MM.1S (cell line): ENCODE measurements around the gene FAM184A.

Experiments
- DNase-seq: peaks from one replicate; pipeline ENCODE4 v3.0.0-alpha.2; 2015
- H2AFZ ChIP-seq: fragments of 300-600 bp; sonication (generic); 2 replicates; pipeline ENCODE4 v1.6.0; 2016; ENCODE audit warnings: antibody characterized with exemption, low read length
- H3F3A ChIP-seq: fragments of 300-600 bp; sonication (generic); 2 replicates; pipeline ENCODE4 v1.6.1; 2016; ENCODE audit warnings: mild to moderate bottlenecking, antibody characterized with exemption, low read length, moderate library complexity, mixed read lengths; ENCODE audit not compliant: insufficient read depth
- H3K27ac ChIP-seq: fragments of 300-600 bp; sonication (generic); 2 replicates; pipeline ENCODE4 v1.5.1; 2016; ENCODE audit warnings: mild to moderate bottlenecking, low read length
- H3K27me3 ChIP-seq: fragments of 300-600 bp; sonication (generic); replicated peaks from 2 replicates; pipeline ENCODE4 v1.6.0; 2016; ENCODE audit warnings: low read length; ENCODE audit not compliant: insufficient read depth
- H3K36me3 ChIP-seq: fragments of 300-600 bp; sonication (generic); replicated peaks from 2 replicates; pipeline ENCODE4 v1.6.1; 2016; ENCODE audit warnings: mild to moderate bottlenecking, low read length, mixed read lengths; ENCODE audit not compliant: insufficient read depth
- H3K4me1 ChIP-seq: fragments of 300-600 bp; sonication (generic); 2 replicates; pipeline ENCODE4 v1.6.1; 2016; ENCODE audit warnings: low read length, mixed read lengths
- H3K4me2 ChIP-seq: fragments of 300-600 bp; sonication (generic); 2 replicates; pipeline ENCODE4 v1.6.0; 2016; ENCODE audit warnings: low read depth, low read length
- H3K4me3 ChIP-seq: fragments of 300-600 bp; sonication (generic); 2 replicates; pipeline ENCODE4 v1.5.1; 2016; ENCODE audit warnings: low read length, mixed read lengths
- H3K79me2 ChIP-seq: fragments of 300-600 bp; sonication (generic); 2 replicates; pipeline ENCODE4 v1.6.1; 2016; ENCODE audit warnings: mixed run types, low read length, mixed read lengths
- H3K9ac ChIP-seq: fragments of 300-600 bp; sonication (generic); 2 replicates; pipeline ENCODE4 v1.6.1; 2016; ENCODE audit warnings: low read length, mixed read lengths
- H3K9me2 ChIP-seq: fragments of 300-600 bp; sonication (generic); replicated peaks from 2 replicates; pipeline ENCODE4 v1.6.1; 2016; ENCODE audit warnings: mild to moderate bottlenecking, low read length, mixed read lengths; ENCODE audit not compliant: insufficient read depth
- H3K9me3 ChIP-seq: fragments of 300-600 bp; sonication (generic); replicated peaks from 2 replicates; pipeline ENCODE4 v1.6.1; 2016; ENCODE audit warnings: mild to moderate bottlenecking, low read length, mixed read lengths; ENCODE audit not compliant: insufficient read depth
- H4K20me1 ChIP-seq: fragments of 300-600 bp; sonication (generic); 2 replicates; pipeline ENCODE4 v1.6.1; 2016; ENCODE audit warnings: mild to moderate bottlenecking, low read length, moderate library complexity, mixed read lengths; ENCODE audit not compliant: insufficient read depth
- CTCF ChIP-seq: fragments of 300-600 bp; sonication (generic); IDR thresholded peaks from 2 replicates; pipeline ENCODE4 v1.5.1; 2016; ENCODE audit warnings: antibody characterized with exemption, low read length, mixed read lengths
- EZH2 ChIP-seq: fragments of 300-600 bp; sonication (generic); optimal IDR thresholded peaks from 2 replicates; pipeline ENCODE3; 2017; ENCODE audit warnings: low read depth, mild to moderate bottlenecking, antibody characterized with exemption, low read length, mixed read lengths
- EZH2phosphoT487 ChIP-seq: fragments of 300-600 bp; sonication (generic); IDR thresholded peaks from 2 replicates; pipeline ENCODE4 v1.6.1; 2018; ENCODE audit warnings: antibody characterized with exemption, low read length

FAM184A gene

GRCh38 chr6:119052292-119052889 is 26.1 kb downstream of the FAM184A start:
- Histone ChIP-seq H2AFZ (no peak overlapping the region), H3K27me3 (no peaks in the 10 kb centered on the region), H3K4me3 (no peak overlapping the region), H3K36me3 (no peaks in the 10 kb centered on the region), H3K27ac (no peak overlapping the region), H3K9me2 (no peaks in the 10 kb centered on the region), H3K9me3 (no peaks in the 10 kb centered on the region), H3K79me2 (no peaks in the 10 kb centered on the region), H3K9ac (no peak overlapping the region), H4K20me1 (no peaks in the 10 kb centered on the region), H3K4me2 (no peak overlapping the region), H3F3A (no peaks in the 10 kb centered on the region), H3K4me1 (no peaks in the 10 kb centered on the region)
- TF ChIP-seq EZH2 (no peak), EZH2phosphoT487 (no peak), CTCF (no peak)
- no peak for DNase-seq

DNA sequence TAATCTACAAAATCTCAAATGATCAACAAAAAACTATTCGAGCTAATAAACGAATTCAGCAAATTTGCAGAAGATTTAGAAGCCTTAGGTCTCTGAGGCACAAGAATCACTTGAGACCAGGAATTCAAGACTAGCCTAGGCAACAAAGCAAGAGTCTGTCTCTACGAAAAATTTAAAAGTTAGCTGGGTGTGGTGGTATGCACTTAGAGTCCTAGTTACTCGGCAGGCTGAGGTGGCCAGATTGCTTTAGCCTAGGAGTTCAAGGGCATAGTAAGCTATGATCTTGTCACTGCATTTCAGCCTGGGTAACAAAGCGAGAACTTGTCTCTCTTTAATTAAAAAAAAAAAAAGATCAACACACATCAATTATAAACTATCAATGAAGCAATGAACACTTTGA is 34.2 kb downstream of the FAM184A start:
- H3K9me2 ChIP-seq, result no peaks in the 10 kb centered on the region
- no peak overlapping the region for H2AFZ ChIP-seq
- DNase-seq, result no peak
- H3K27me3 ChIP-seq, result no peaks in the 10 kb centered on the region
- no peaks in the 10 kb centered on the region for H3K36me3 ChIP-seq
- H3K9me3 ChIP-seq, result no peaks in the 10 kb centered on the region
- H3K4me2 ChIP-seq, result no peak overlapping the region
- H4K20me1 ChIP-seq, result no peaks in the 10 kb centered on the region
- H3K79me2 ChIP-seq, result no peaks in the 10 kb centered on the region
- no peak overlapping the region for H3K9ac ChIP-seq
- no peaks in the 10 kb centered on the region for H3K4me1 ChIP-seq
- H3K27ac ChIP-seq, result no peak overlapping the region
- no peaks in the 10 kb centered on the region for H3F3A ChIP-seq
- no peak overlapping the region for H3K4me3 ChIP-seq
- TF ChIP-seq EZH2phosphoT487, result no peak

GRCh38 chr6:119043783-119044182 is 34.7 kb downstream of the FAM184A start:
- H3K36me3 ChIP-seq, result no peaks in the 10 kb centered on the region
- no peak for DNase-seq
- TF ChIP-seq CTCF (no peak), EZH2 (no peak), EZH2phosphoT487 (no peak)
- H4K20me1 ChIP-seq, result no peaks in the 10 kb centered on the region
- no peak overlapping the region for H3K9ac ChIP-seq
- no peak overlapping the region for H3K4me3 ChIP-seq
- H3K9me2 ChIP-seq, result no peaks in the 10 kb centered on the region
- H3K27me3 ChIP-seq, result no peaks in the 10 kb centered on the region
- H3K4me2 ChIP-seq, result no peak overlapping the region
- no peak overlapping the region for H3K27ac ChIP-seq
- no peaks in the 10 kb centered on the region for H3F3A ChIP-seq
- H3K9me3 ChIP-seq, result no peaks in the 10 kb centered on the region
- no peaks in the 10 kb centered on the region for H3K4me1 ChIP-seq
- no peaks in the 10 kb centered on the region for H3K79me2 ChIP-seq
- H2AFZ ChIP-seq, result no peak overlapping the region

GRCh38 chr6:119043265-119043664 is 35.2 kb downstream of the FAM184A start:
- Histone ChIP-seq H3K9ac (no peak overlapping the region), H3K9me3 (no peaks in the 10 kb centered on the region), H2AFZ (no peak overlapping the region), H3K79me2 (no peaks in the 10 kb centered on the region), H3K4me3 (no peak overlapping the region), H3K4me2 (no peak overlapping the region), H4K20me1 (no peaks in the 10 kb centered on the region), H3K36me3 (no peaks in the 10 kb centered on the region), H3K4me1 (no peaks in the 10 kb centered on the region), H3F3A (no peaks in the 10 kb centered on the region), H3K9me2 (no peaks in the 10 kb centered on the region), H3K27ac (no peak overlapping the region), H3K27me3 (no peaks in the 10 kb centered on the region)
- DNase-seq, result no peak
- TF ChIP-seq EZH2, result no peak
- no peak for TF ChIP-seq EZH2phosphoT487
- TF ChIP-seq CTCF, result no peak
